Activated naive CD8-positive, alpha-beta T cell treated with anti-CD3 and anti-CD28 coated beads, Interleukin-2, amount 50 U/mL, for 24 hours (primary cell): ENCODE results near the gene OSM.
"Not testable (repeated sequence)": the region's sequence is repeated elsewhere in the genome, so short reads cannot be mapped to it uniquely, and the experiment has no call there.

ENCODE experiments used
- ATAC-seq: fragments of 150-1000 bp; cut with Tn5 transposase; one replicate; pipeline ENCODE4 v1.10.0; 2021
- DNase-seq: peaks from one replicate; pipeline ENCODE4 v3.0.0; 2021
- H3K27ac Mint-ChIP-seq: one replicate; pipeline ENCODE4 v1.8.0; 2021; ENCODE audit warnings: mild to moderate bottlenecking, mixed read lengths
- H3K27me3 Mint-ChIP-seq: one replicate; pipeline ENCODE4 v1.8.0; 2021; ENCODE audit warnings: mixed read lengths
- H3K36me3 Mint-ChIP-seq: one replicate; pipeline ENCODE4 v1.8.0; 2021; ENCODE audit warnings: low read depth, mixed read lengths
- H3K4me1 Mint-ChIP-seq: one replicate; pipeline ENCODE4 v1.8.0; 2021; ENCODE audit warnings: mixed read lengths
- H3K4me3 Mint-ChIP-seq: one replicate; pipeline ENCODE4 v1.8.0; 2021; ENCODE audit warnings: mild to moderate bottlenecking, moderate library complexity, mixed read lengths
- H3K9me3 Mint-ChIP-seq: one replicate; pipeline ENCODE4 v1.8.0; 2021; ENCODE audit warnings: mixed read lengths

Gene OSM

DNA sequence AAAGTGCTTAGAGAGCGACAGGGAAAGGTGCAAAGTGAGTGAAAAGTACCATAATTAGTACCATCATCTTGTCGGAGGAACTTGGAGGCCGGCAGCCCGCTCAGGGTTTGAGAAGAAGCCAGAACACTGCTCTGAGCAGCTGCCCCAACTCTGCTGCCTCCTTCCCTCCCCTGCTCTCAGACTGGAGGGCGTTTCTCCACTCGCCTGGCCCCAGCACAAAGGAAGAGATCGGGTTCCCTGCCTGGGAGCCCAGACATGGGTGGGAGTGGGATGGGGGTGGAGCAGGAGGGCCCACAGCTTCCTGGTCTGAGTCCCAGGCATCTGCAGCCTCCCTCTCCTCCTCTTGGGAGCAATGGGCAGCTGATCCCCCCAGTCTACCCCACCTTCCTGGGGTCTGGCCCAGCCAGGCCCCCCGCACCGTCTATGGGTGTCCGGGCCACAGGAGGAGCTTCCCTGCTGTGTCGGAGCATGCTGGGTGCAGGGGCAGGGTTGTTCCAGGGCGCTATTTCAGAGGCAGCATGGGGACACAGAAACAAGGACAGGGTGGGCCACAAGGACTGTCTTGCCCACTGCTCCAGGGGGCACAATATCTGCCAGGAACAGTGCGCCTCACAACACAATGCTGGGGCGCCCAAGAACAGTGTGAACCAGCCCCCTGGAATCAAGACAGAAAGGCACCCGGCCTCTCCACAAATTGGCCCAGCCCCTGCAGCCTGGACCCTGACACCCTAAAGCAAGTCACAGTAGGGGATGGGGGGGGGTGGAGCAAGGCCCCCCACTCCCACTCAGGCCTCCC, 24.9 kb downstream of the OSM start:
- H3K9me3 Mint-ChIP-seq = no peaks in the 10 kb centered on the region
- DNase-seq = no peak
- peaks cover 42% of the 10 kb centered on the region for H3K4me1 Mint-ChIP-seq
- H3K4me3 Mint-ChIP-seq = peak overlapping the region; percentile 91
- H3K27ac Mint-ChIP-seq = peak overlapping the region; percentile 91
- H3K27me3 Mint-ChIP-seq = no peaks in the 10 kb centered on the region
- ATAC-seq = no peak
- H3K36me3 Mint-ChIP-seq = peaks cover 49% of the 10 kb centered on the region

DNA sequence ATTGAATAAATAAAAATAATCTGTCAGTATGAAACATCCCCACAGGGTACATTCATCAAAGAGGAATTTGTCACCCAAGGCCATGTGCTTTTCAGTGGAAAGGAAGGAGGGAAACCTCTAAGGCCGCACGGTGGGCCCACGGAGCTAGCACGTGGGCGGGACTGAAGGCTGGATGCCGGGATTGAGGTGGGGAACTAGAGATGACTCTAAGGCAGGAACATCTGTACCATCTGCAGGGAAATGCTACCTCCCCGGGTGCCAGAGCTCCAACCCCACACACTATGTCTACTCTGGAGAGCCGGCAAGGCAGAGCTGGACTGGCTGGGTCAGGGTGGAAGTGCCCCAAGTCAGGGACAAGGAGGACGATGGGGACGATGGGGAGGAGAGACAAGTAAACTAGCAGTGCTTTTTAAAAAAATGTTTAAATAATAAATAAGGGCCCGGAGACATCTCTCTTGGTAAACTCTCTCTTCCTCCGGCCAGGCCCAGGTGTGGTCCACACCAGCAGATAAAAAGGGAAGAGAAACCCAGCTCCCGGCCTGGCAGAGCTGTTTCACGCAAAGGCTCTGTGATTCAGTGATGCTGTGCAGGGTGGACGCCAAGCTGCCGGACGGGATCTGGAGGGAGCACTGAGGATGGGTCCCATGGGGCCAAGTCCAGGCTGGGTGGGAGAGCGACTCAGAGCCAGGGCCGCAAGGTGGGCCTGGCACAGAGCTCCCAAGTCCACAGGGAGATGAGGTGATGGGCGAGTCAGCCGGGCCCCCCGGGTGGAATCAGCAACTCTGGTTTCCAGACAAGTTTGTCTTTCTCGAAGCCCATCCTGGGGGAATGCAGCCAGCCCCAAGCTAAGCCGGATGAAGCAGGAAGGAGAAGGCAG, 25.9 kb downstream of the OSM start:
- Mint-ChIP-seq H3K27ac (peak overlapping the region; percentile 46), H3K36me3 (peaks cover 45% of the 10 kb centered on the region)
- no peak for ATAC-seq

DNA sequence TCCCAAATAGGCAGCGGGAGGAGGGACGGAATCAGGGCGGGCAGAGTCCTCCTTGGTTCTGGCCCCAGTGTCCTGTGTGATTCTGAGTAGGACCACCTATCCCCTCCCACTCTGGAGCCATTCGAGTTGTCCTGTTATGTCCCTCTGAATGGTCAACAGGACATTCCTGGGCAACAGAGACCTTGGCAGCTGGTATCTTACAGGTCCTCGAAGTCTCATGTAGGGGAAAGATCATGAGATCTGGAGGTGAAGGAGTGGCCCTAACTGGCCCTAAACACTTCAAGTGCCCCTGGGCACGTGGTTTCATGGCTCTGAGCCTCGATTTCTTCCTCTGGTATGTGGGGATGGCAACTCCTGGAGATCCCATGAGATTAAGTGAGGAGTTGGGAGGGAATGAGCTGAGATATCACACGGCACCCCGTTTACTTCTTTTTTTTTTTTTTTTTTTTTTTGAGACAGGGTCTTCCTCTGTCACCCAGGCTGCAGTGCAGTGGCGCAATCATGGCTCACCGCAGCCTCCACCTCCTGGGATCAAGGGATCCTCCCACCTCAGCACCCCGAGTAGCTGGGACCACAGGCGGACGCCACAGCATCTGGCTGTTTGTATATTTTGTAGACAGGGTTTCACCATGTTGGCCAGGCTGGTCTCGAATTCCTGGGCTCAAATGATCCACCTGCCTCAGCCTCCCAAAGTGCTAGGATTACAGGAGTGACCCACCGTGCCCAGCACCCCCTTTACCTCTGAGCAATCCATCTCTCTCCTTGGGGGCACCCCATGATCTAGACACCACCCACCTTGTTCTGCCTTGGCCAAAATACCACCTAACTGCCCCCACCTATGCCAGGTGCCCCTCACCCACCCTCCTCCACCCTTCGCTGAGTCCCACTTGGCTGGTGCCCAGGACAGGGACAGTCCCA, 26.9 kb downstream of the OSM start:
- ATAC-seq = peak; percentile 16
- Mint-ChIP-seq H3K4me3 (no peak overlapping the region), H3K27me3 (no peaks in the 10 kb centered on the region), H3K27ac (peak overlapping the region; percentile 60), H3K4me1 (peaks cover 38% of the 10 kb centered on the region), H3K9me3 (no peaks in the 10 kb centered on the region), H3K36me3 (peaks cover 36% of the 10 kb centered on the region)
- no peak for DNase-seq

More for the DNA sequence above, 25.9 kb downstream of the OSM start:
- Mint-ChIP-seq H3K4me1 (peaks cover 43% of the 10 kb centered on the region), H3K27me3 (no peaks in the 10 kb centered on the region), H3K9me3 (no peaks in the 10 kb centered on the region), H3K4me3 (peak overlapping the region; percentile 46)
- DNase-seq = no peak

DNA sequence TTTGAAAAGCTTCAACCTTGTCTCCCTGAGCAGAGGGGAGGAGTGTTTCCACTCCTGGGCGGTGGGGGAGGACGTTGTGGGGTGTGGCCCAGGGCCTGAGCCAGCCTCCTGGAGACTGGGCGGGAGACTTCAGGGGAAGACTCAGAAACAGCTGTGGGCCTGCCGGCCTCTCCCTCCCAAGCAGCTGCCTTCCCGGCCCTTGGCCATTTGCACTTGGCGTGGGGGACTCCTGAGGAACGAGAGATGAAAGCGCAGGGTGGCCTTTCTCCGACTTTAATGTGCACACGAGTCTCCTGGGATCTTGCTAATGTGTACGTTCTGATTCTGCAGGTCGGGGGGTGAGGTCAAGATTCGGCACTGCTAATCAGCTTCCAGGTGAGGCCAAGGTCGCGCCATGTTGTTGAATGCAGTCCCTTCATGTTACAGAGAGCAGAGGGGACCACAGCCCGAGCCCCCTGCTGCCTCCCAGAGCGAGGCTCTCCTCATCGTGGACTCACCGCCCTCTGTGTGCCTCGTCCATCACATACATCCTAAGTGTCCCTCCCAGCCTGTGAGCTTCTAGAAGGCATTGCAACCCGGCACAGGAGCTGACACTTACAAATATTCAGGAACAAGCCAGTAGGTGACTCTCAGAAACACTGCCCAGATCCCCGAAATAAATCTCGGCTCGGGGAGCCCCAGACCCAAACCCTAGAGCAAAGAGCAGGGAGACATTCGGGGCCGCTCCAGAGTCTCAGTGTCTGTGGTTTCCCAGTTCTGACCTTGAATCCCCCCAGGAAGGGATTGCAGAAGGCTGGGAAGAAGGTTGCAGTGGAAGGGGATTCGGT, 27.8 kb downstream of the OSM start:
- Mint-ChIP-seq H3K27ac (peak overlapping the region; percentile 55), H3K9me3 (no peaks in the 10 kb centered on the region), H3K27me3 (no peaks in the 10 kb centered on the region), H3K36me3 (peaks cover 28% of the 10 kb centered on the region), H3K4me1 (peaks cover 29% of the 10 kb centered on the region), H3K4me3 (no peak overlapping the region)
- ATAC-seq (peak; percentile 11), DNase-seq (no peak)

DNA sequence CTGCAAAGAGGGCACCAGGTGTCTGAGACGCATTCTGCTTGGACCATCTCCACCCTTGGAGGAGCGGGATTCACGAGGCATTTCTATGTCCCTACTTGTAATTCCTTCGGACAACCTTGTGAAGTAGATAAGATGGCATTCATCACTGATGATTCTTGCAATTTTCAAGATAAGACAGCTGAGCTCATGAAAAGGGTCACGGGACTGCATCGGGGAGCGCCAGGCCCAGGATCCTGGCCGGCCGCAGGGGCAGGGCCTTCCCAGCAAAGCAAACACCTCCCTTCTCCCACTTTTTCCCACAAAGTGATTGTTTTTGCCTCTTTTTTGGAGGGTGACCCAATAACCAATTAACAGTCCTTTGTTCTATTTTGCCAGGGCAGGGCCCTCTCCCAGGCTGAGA, 28.5 kb downstream of the OSM start:
- Mint-ChIP-seq H3K4me3 (no peak overlapping the region), H3K27me3 (no peaks in the 10 kb centered on the region), H3K9me3 (no peaks in the 10 kb centered on the region), H3K27ac (peak overlapping the region; percentile 55), H3K4me1 (peaks cover 22% of the 10 kb centered on the region), H3K36me3 (peaks cover 21% of the 10 kb centered on the region)
- ATAC-seq (no peak), DNase-seq (no peak)

DNA sequence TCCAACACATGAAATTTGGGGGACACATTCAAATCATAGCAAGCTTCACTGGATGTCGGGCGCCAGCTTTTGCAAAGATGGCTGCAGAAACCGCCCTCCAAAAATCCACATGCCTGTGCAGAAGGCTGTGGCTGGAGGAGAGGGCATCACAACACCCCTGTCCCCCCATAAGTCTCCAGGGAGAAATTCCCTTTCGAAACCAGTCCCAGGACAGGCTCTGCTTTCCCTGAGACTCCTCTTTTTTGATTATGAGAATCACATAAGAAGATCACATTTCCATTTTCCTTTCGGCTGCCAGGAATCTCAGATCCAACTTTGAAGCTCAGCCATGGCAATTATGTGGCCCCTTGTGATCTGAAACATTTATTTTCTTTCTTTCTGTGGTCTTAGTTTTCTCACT, 29.8 kb downstream of the OSM start:
- no peak for DNase-seq
- Mint-ChIP-seq H3K4me3 (no peak overlapping the region), H3K4me1 (peaks cover 13% of the 10 kb centered on the region), H3K36me3 (peaks cover 12% of the 10 kb centered on the region), H3K27me3 (no peaks in the 10 kb centered on the region), H3K27ac (no peak overlapping the region), H3K9me3 (no peaks in the 10 kb centered on the region)
- ATAC-seq = no peak

DNA sequence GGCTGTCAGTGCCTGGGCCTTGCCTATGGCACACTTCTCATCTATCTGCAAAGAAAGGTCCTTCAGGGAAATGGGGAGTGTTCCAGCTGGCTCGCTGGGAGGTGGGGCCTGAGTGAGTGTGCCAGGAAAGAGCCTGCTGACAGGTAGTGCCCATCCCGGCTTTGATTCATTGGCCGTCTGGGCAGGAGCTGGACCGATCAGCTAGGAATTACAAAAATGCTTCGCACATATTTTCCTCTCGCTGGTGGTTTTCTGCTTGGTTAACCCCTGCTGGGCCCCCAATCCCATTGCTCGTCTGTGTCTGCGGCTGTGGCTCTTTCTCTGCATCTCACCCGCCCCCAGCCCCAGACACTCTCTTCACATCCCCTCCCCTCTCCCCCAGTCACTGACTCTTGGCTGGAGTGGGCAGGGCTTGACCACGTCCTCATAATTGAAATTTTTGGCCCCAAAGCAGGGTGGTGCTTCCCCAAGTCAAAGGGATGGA, 30.9 kb downstream of the OSM start:
- Mint-ChIP-seq H3K27me3 (no peaks in the 10 kb centered on the region), H3K4me3 (no peak overlapping the region), H3K36me3 (peaks cover 4% of the 10 kb centered on the region), H3K27ac (no peak overlapping the region), H3K9me3 (no peaks in the 10 kb centered on the region), H3K4me1 (peaks cover 9% of the 10 kb centered on the region)
- no peak for ATAC-seq
- DNase-seq = no peak

DNA sequence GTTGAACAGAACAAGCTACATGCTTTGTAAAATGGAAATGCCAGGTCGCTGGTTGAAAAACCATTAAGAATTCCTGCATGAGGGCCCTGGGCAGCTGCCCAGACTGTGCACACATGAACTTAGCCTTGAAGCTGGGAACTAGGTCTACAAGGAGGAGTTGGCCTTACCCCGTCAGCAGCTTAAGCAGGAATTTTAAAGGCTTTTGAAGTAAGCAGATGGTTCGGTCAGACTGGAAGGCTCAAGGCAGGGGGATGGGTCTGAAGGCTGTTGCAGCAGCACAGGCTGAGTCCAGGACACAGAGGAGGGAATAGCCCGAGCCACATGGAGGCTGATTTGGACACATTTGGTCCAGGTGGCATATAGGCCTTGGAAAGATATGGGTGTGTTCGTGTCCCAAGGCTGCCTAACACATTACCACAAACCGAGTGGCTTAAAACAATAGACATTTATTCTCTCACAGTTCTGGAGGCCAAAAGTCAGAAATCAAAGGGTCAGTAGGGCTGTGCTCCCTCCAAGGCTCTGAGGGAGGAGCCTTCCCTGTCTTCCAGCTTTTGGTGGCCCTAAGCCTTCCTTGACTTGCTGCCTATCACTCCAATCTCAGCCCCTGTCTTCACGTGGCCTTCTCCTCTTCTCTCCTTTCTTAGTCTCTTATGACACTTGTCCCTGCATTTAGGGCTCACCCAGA, 31.7 kb downstream of the OSM start:
- DNase-seq = no peak

DNA sequence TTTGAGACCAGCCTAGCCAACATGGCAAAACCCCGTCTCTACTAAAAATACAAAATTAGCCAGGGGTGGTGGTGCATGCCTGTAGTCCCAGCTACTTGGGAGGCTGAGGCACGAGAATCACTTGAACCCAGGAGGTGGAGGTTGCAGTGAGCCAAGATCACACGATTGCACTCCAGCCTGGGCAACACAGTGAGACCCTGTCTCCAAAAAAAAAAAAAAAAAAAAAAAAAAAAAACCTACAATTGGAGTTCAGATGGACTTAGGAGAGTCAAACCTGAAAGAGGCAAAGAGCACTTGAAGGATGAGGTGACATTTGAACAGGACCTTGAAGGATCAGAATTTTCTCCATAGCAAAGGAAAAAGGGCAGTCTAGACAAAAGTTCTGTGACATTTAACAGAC, 32.3 kb downstream of the OSM start:
- H3K27me3 Mint-ChIP-seq, H3K36me3 Mint-ChIP-seq, H3K4me1 Mint-ChIP-seq, ATAC-seq, H3K4me3 Mint-ChIP-seq, DNase-seq, H3K9me3 Mint-ChIP-seq, H3K27ac Mint-ChIP-seq: not testable (repeated sequence)

More for the DNA sequence above, 31.7 kb downstream of the OSM start:
- Mint-ChIP-seq H3K27me3 (no peaks in the 10 kb centered on the region), H3K27ac (no peak overlapping the region), H3K36me3 (no peaks in the 10 kb centered on the region), H3K9me3 (no peaks in the 10 kb centered on the region), H3K4me1 (peaks cover 5% of the 10 kb centered on the region), H3K4me3 (no peak overlapping the region)
- no peak for ATAC-seq

DNA sequence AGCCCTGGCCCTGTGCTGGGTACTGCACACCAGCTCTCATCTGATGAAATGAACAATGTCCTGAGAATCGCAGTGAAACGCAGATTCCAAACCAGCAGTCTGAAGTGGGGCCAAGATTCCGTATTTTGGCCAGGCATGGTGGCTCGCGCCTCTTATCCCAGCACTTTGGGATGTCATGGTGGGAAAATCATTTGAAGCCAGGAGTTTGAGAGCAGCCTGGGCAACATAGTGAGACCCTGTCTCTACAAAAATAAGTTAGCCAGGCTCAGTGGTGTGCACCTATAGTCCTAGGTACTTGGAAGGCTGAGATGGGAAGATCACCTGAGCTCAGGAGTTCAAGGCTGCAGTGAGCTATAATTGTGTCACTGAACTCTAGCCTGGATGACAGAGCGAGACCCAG, 33.1 kb downstream of the OSM start:
- no peak overlapping the region for H3K4me3 Mint-ChIP-seq
- ATAC-seq (no peak), DNase-seq (no peak)
- H3K27ac Mint-ChIP-seq = no peak overlapping the region
- no peaks in the 10 kb centered on the region for H3K27me3 Mint-ChIP-seq
- peaks cover 7% of the 10 kb centered on the region for H3K4me1 Mint-ChIP-seq
- no peaks in the 10 kb centered on the region for H3K36me3 Mint-ChIP-seq
- H3K9me3 Mint-ChIP-seq = no peaks in the 10 kb centered on the region

DNA sequence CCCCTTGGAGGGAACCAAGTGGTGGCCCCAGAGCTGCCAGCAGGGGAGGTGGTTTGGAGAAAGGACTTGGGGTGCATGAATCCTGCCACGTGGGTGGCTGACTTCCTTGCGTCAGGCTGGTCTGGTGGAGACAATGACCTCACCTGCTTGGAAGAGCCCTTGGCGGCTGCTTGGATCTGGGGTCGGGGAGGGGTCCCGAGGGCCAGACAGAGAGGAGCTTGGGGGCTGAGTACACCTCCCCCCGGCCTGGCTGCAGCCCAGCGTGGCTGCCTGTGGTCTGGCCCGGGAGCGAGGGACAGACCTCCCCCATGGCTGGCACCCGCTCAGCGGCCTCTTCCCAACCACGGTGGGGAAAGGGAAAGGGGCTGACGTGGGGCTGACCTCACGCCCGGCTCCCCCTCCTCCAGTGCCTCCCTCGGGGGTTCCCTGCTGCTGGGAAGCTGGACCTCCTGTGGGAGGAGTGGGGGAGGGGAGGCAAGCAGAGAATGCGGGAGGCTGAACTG, 33.9 kb downstream of the OSM start:
- H3K9me3 Mint-ChIP-seq = no peaks in the 10 kb centered on the region
- no peak for ATAC-seq
- no peak overlapping the region for H3K4me3 Mint-ChIP-seq
- H3K36me3 Mint-ChIP-seq = no peaks in the 10 kb centered on the region
- no peak overlapping the region for H3K27ac Mint-ChIP-seq
- no peak for DNase-seq
- H3K27me3 Mint-ChIP-seq = no peaks in the 10 kb centered on the region
- peaks cover 10% of the 10 kb centered on the region for H3K4me1 Mint-ChIP-seq

DNA sequence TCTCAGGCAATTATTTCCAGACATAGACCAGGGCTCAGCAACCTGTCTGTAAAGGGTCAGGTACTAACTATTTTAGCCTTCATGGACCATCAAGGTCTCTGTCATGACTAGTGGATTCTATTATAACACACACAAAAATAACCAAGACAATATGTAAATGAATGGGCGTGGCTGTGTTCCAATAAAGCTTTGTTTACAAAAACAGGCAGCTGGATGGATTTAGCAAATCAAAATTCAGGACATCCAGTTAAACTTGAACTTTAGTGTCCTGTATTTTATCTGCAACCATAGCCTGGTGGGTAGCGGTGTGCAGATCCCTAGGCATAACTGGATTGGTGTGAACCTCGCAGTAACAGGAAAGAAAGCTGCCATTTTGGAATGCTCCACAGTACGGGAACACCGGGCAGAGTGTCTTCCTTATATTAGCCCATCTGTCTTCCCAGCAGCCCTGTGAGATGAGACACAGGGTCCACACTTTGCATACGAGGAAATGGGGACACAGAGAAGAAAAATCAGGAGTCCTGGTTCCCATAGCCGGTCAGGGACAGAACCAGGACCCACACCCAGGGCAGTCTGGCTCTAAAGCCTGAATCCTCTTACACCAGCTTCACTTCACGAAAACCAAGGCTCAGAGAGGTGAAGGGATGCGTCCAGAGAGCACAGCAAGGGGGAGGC, 35.7 kb downstream of the OSM start:
- no peaks in the 10 kb centered on the region for H3K27me3 Mint-ChIP-seq
- no peak overlapping the region for H3K27ac Mint-ChIP-seq
- no peak for DNase-seq
- no peak overlapping the region for H3K4me3 Mint-ChIP-seq
- no peaks in the 10 kb centered on the region for H3K36me3 Mint-ChIP-seq
- peaks cover 10% of the 10 kb centered on the region for H3K4me1 Mint-ChIP-seq
- ATAC-seq = no peak
- H3K9me3 Mint-ChIP-seq = no peaks in the 10 kb centered on the region
